PC-3 (cell line): ENCODE data around the gene ZMYND15. TPM values are rescaled to one million over a fixed set of nuclear protein-coding genes. Genes with fewer than 3 reads are reported as not detected.

Experiments used
- ATAC-seq: fragments of 200-7000 bp; cut with Tn5 transposase; 2 replicates; pipeline ENCODE4 v1.9.1; 2020; ENCODE audit warnings: mild to moderate bottlenecking, moderate library complexity
- BruUV-seq: library from RNA; stranded (reverse); fragments of 400-500 nt; replicated peaks from 2 replicates; lab custom pipeline; 2021; lab: Mats Ljungman, UMichigan
- CTCF ChIA-PET: fragments of 300-600 bp; sonication (Branson Sonifier 250); formaldehyde crosslinking; loops from one replicate; lab custom pipeline; 2022; ENCODE audit warnings: antibody characterized with exemption; lab: Charles Lee
- POLR2A ChIA-PET: fragments of 300-600 bp; sonication (Branson Sonifier 250); formaldehyde crosslinking; loops from one replicate; lab custom pipeline; 2022; ENCODE audit warnings: antibody characterized with exemption; ENCODE audit not compliant: unreplicated experiment; lab: Charles Lee
- DNase-seq: peaks from one replicate; pipeline ENCODE4 v3.0.0-alpha.2; 2015
- H2AFZ ChIP-seq: fragments of 300-600 bp; sonication (generic); 2 replicates; pipeline ENCODE4 v1.6.0; 2016; ENCODE audit warnings: antibody characterized with exemption, low read length
- H3F3A ChIP-seq: fragments of 300-600 bp; sonication (generic); one replicate; pipeline ENCODE4 v1.6.0; 2017; ENCODE audit warnings: antibody characterized with exemption, low read length, control low read depth, mild to moderate bottlenecking; ENCODE audit not compliant: unreplicated experiment
- H3K27ac ChIP-seq: fragments of 300-600 bp; sonication (generic); 2 replicates; pipeline ENCODE4 v1.5.1; 2016; ENCODE audit warnings: mild to moderate bottlenecking, low read length
- H3K27me3 ChIP-seq: fragments of 300-600 bp; sonication (generic); 2 replicates; pipeline ENCODE4 v1.6.1; 2016; ENCODE audit warnings: low read length, mixed read lengths
- H3K36me3 ChIP-seq: fragments of 300-600 bp; sonication (generic); 2 replicates; pipeline ENCODE4 v1.6.1; 2016; ENCODE audit warnings: low read depth, mixed run types, low read length, mixed read lengths
- H3K4me1 ChIP-seq: fragments of 300-600 bp; sonication (generic); 2 replicates; pipeline ENCODE4 v1.5.1; 2016; ENCODE audit warnings: low read length; ENCODE audit not compliant: insufficient read depth
- H3K4me2 ChIP-seq: fragments of 300-600 bp; sonication (generic); 2 replicates; pipeline ENCODE4 v1.6.0; 2016; ENCODE audit warnings: low read length
- H3K4me3 ChIP-seq: fragments of 300-600 bp; sonication (generic); 2 replicates; pipeline ENCODE4 v1.5.1; 2016; ENCODE audit warnings: mild to moderate bottlenecking, low read length, mixed read lengths
- H3K79me2 ChIP-seq: fragments of 300-600 bp; sonication (generic); 2 replicates; pipeline ENCODE4 v1.6.1; 2017; ENCODE audit warnings: low read length, mixed read lengths
- H3K9ac ChIP-seq: fragments of 300-600 bp; sonication (generic); 2 replicates; pipeline ENCODE4 v1.6.0; 2016; ENCODE audit warnings: mild to moderate bottlenecking, low read length
- H3K9me2 ChIP-seq: fragments of 300-600 bp; sonication (generic); replicated peaks from 2 replicates; pipeline ENCODE4 v1.6.1; 2016; ENCODE audit warnings: mixed run types, low read length, mixed read lengths
- H3K9me3 ChIP-seq: fragments of 300-600 bp; sonication (generic); 2 replicates; pipeline ENCODE4 v1.6.1; 2016; ENCODE audit warnings: low read length, mixed read lengths
- H4K20me1 ChIP-seq: fragments of 300-600 bp; sonication (generic); 2 replicates; pipeline ENCODE4 v1.6.1; 2016; ENCODE audit warnings: low read length, mixed read lengths
- EZH2 ChIP-seq: fragments of 300-600 bp; sonication (generic); IDR thresholded peaks from one replicate; pipeline ENCODE4 v1.6.1; 2017; ENCODE audit warnings: antibody characterized with exemption, mild to moderate bottlenecking, low read length; ENCODE audit not compliant: unreplicated experiment
- EZH2phosphoT487 ChIP-seq: fragments of 300-600 bp; sonication (generic); IDR thresholded peaks from 2 replicates; pipeline ENCODE4 v1.6.1; 2018; ENCODE audit warnings: mild to moderate bottlenecking, antibody characterized with exemption, low read length, borderline replicate concordance
- intact Hi-C: fragments of 100-400 bp; cut with micrococcal nuclease; formaldehyde crosslinking; loops from 2 replicates; pipeline ENCODE4 v1.9.0; 2023
- total RNA-seq: library from RNA; depleted of rRNA; stranded (reverse); fragments of >200 nt; gene quantifications from 2 replicates; pipeline ENCODE4 v1.2.3, GENCODE V29; 2014
- TF ChIP-seq, protein P1 (sequence below): fragments of 300-600 bp; sonication (generic); conservative IDR thresholded peaks from 2 replicates; pipeline ENCODE4 v1.5.1; 2017; ENCODE audit warnings: antibody characterized with exemption, low read depth, mild to moderate bottlenecking, low read length

Gene ZMYND15
- total RNA-seq, 1 experiment from 2014 or later = 0.51 TPM

DNA sequence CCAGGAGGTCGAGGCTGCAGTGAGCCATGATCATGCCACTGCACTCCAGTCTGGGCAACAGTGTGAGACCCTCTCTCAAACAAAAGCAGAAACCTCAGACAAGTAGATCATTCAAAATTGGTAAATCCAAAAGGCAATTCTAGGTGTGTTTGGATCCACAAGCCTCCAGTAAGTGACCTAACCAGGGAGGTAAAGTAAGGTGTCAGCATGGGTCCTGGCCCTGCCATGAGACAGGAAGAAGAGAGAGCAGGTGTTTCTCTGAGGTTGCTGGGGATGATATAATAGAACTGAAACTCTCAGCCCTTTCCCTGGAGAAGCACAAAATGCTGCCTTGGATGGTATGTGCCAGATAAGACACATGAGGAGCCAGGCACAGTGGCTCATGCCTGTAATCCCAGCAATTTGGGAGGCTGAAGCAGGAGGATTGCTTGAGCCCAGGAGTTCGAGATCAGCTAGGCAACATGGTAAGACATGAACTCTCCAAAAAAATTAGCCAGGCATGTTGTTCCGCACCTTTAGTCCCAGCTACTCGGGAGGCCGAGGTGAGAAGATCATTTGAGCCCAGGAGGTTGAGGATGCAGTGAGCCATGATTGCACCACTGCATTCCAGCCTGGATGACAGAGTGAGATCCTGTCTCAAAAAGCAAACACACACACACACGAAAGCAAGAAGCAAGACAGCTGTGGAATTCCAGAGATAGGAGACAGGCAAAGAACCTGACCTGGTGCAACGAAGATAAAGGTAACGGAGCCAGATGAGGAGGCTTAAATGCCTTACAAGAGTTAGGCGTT is 38.5 kb downstream of the ZMYND15 start:
- Histone ChIP-seq H3K4me3 (no peak overlapping the region), H3K9me2 (no peaks in the 10 kb centered on the region), H3K27me3 (no peaks in the 10 kb centered on the region), H4K20me1 (no peaks in the 10 kb centered on the region), H3K9me3 (no peaks in the 10 kb centered on the region), H3K27ac (no peak overlapping the region), H3K79me2 (no peaks in the 10 kb centered on the region), H3K36me3 (no peaks in the 10 kb centered on the region), H3K4me1 (no peaks in the 10 kb centered on the region), H3K9ac (no peak overlapping the region), H2AFZ (no peak overlapping the region), H3F3A (no peaks in the 10 kb centered on the region), H3K4me2 (no peak overlapping the region)
- no TSS peak for BruUV-seq
- ChIA-PET POLR2A (no interaction called here), CTCF (no interaction called here)
- intact Hi-C loops = no loop called here
- ATAC-seq = no peak
- DNase-seq = no peak
- TF ChIP-seq EZH2phosphoT487 = no peak
- TF ChIP-seq EZH2 = no peak
- TF ChIP-seq, protein P1, sequence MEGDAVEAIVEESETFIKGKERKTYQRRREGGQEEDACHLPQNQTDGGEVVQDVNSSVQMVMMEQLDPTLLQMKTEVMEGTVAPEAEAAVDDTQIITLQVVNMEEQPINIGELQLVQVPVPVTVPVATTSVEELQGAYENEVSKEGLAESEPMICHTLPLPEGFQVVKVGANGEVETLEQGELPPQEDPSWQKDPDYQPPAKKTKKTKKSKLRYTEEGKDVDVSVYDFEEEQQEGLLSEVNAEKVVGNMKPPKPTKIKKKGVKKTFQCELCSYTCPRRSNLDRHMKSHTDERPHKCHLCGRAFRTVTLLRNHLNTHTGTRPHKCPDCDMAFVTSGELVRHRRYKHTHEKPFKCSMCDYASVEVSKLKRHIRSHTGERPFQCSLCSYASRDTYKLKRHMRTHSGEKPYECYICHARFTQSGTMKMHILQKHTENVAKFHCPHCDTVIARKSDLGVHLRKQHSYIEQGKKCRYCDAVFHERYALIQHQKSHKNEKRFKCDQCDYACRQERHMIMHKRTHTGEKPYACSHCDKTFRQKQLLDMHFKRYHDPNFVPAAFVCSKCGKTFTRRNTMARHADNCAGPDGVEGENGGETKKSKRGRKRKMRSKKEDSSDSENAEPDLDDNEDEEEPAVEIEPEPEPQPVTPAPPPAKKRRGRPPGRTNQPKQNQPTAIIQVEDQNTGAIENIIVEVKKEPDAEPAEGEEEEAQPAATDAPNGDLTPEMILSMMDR = no peak

DNA sequence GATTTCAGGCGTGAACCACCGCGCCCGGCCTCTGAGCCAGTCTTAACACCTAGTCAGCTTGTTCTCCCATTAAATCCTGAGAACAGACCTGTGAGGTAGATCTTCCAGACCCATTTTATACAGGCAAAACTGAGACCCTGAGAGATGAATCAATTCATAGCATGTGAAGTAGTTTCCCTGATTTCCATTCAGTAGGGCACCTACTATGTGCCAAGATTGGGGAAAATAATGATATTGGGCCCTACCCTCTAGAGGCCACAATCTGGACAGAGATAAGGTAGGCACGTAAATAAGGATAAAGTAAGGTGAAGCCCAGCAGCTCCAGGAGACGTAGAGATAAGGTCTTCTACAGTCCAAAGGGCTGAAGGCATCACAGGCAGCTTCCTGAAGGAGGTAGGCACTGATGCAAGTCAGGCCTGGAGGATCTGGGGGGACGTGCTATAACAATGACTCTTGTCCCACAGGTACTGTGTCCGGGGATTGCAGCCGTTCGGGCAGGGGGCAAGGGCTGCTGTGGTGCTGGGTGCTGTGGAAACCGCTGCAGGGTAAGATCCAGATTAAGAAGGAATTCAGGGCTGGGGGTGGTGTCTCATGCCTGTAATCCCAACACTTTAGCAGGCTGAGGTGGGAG is 40.8 kb downstream of the ZMYND15 start:
- H3K9ac ChIP-seq = no peak overlapping the region
- H3K27me3 ChIP-seq = no peaks in the 10 kb centered on the region
- no peaks in the 10 kb centered on the region for H3F3A ChIP-seq
- H3K27ac ChIP-seq = no peak overlapping the region
- no peak for DNase-seq
- CTCF ChIA-PET = no interaction called here
- no peaks in the 10 kb centered on the region for H4K20me1 ChIP-seq
- H3K36me3 ChIP-seq = no peaks in the 10 kb centered on the region
- no peaks in the 10 kb centered on the region for H3K9me3 ChIP-seq
- intact Hi-C loops = no loop called here
- ATAC-seq = no peak
- no peak for TF ChIP-seq EZH2phosphoT487
- TF ChIP-seq EZH2 = no peak
- TF ChIP-seq, protein P1 = no peak
- no TSS peak for BruUV-seq
- no peaks in the 10 kb centered on the region for H3K4me1 ChIP-seq
- no peak overlapping the region for H2AFZ ChIP-seq
- H3K9me2 ChIP-seq = no peaks in the 10 kb centered on the region
- no peak overlapping the region for H3K4me2 ChIP-seq
- POLR2A ChIA-PET = no interaction called here
- no peaks in the 10 kb centered on the region for H3K79me2 ChIP-seq
- H3K4me3 ChIP-seq = no peak overlapping the region

DNA sequence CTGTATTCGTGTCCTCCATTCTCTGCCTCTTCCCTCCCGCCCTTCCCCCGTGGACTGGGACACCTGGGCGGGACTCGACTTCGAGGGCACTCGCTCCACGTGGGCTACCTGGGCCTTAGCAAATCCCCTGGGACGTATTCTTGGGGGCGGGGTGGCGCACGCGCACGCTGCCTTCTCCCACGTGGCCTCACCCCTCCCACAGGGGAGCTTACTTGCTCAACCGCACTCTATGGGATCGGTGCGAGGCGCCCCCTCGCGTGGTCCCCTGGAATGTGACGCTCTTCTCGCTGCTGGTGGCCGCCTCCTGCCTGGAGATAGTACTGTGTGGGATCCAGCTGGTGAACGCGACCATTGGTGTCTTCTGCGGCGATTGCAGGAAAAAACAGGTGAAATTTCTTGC is 43.0 kb downstream of the ZMYND15 start:
- no peak for DNase-seq
- Histone ChIP-seq H3K27me3 (no peaks in the 10 kb centered on the region), H3K4me2 (no peak overlapping the region), H3K79me2 (no peaks in the 10 kb centered on the region), H3F3A (no peaks in the 10 kb centered on the region), H4K20me1 (no peaks in the 10 kb centered on the region), H3K4me1 (peaks cover 6% of the 10 kb centered on the region), H3K9ac (no peak overlapping the region), H2AFZ (no peak overlapping the region), H3K27ac (no peak overlapping the region), H3K9me3 (no peaks in the 10 kb centered on the region), H3K9me2 (no peaks in the 10 kb centered on the region), H3K36me3 (no peaks in the 10 kb centered on the region), H3K4me3 (no peak overlapping the region)
- intact Hi-C loops = no loop called here
- no TSS peak for BruUV-seq
- ATAC-seq = no peak
- CTCF ChIA-PET = no interaction called here
- POLR2A ChIA-PET = interaction anchor here (0.7 kb wide), 1 partner anchor 87 kb away, joined by 12 read pairs; no protein-coding TSS in a partner anchor
- TF ChIP-seq EZH2 (no peak), EZH2phosphoT487 (no peak)
- TF ChIP-seq, protein P1 = no peak
